HG03571 (cell line): ENCODE data around the gene C19orf38.

Experiments
- ATAC-seq: cut with Tn5 transposase; IDR thresholded peaks from one replicate; pipeline ENCODE4 v1.9.1; 2021; ENCODE audit not compliant: unreplicated experiment

Gene C19orf38

DNA sequence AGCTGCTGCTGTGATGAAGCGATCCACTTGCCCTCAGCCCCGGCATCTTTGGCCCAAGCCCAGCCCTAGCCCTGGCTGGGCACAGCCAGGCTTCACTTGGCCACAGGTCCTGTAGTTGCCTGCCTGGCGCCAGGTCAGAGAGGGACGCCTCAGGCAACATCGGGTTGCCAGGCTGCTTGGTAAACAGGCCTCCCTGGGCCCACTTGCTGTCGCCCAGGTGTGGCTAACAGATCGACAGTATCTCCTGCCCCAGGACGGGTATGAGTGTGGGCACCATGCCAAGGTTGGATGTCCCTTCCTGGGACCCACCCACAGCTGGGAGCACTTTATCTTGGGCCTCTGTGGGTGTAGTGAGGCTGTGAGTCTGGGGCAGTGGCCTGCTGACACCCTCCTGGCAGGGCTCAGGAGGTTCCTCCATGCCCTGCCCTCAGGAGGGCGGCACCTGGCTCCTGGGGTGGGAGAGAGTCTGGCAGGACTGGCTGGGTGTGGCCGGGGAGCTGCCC is 51.0 kb downstream of the C19orf38 start:
- no peak for ATAC-seq

DNA sequence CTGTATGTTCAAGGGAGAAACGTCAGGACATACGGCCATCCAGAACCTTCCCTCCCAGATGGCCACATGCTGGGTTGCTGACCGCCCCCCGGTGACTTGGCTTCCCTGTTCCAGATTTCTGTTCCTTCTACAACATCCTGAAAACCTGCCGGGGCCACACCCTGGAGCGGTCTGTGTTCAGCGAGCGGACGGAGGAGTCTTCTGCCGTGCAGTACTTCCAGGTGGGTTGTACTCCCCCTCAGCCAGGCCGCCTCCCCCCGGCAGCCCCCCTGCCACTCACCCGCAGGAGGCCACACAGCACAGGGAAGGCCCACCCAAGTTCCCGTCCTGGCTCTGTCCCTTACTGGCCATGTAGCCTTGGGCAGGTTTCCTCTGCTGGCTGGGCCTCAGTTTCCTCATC is 59.7 kb downstream of the C19orf38 start:
- ATAC-seq: no peak

DNA sequence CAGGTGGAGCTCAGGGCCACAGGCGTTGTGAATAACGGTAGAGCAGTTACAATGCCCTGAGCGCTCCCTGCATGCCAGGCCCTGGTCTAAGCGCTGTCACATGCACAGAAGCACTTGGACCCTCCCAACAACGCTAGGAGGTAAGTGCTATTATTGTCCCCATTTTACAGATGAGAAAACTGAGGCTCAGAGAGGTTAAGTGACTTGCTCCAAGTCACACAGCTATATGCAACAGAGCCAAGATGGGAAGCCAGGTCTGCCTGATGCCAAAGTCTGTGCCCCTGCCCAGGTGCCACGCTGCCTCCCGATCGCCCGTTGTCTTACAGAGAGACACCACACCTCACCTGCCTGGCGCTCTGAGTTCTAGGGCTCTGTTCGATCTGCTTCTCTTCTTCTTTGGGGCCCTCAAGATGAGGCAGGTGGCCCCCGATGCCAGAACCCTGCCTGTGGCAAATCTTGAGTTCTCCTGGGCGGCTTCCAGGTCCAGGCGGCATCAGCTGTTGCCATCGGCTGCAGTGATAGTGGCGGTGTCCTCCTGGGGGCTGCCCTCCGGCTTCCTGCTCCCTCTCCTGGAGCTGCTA is 60.3 kb downstream of the C19orf38 start:
- no peak for ATAC-seq

DNA sequence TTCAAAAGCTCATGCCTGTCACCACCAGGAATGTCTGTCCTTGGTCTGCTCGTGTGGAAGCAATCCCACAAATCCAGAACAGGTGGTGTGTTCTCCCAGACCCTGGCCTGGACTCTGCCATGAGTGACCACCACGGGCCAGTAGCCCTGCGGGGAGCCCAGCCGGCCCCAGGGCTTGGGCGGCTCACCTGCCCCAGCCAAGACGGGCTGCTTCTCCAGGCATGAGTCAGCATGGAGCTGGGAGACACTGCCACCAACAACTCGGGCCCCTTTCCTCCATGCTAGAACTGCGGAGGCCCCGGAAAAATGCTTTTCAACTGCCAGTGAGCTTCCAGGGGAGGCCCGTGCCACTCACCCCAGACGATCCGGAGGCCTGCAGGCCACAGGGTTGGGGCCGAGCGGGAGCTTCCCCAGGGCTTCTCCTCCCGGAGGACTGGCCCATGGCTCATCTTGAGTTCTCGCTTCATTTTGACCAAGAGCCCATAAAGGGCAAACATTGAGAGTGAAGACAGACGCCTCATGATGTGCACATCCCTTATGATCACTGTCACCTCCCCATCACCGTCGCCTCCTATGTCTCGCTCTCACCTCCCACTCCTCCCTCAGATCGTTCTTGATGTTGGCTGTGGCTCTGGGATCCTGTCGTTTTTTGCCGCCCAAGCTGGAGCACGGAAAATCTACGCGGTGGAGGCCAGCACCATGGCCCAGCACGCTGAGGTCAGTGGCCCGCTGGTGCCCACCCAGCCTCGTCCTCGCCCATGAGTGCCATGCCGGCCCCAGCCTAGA is 63.6 kb downstream of the C19orf38 start:
- ATAC-seq: no peak

DNA sequence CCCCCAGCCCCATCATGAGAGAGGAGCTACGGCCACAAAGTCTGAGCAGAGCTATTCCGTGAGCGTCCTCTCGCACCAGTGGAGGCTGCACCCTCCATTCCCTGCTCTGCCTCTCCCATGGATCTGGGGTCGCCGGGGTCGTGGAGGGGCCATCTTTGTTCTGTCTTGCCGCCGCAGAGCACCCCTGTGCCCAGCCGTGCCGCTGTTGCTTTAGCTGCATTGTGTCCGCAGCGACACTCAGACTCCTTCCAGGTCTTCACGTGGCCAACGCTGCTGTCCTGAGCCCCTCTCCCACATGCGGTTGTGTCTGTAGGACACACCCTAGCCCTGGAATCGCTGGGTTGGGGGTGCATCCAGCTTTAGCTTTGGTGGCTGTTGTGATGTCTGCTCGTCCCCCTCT is 64.4 kb downstream of the C19orf38 start:
- no peak for ATAC-seq

DNA sequence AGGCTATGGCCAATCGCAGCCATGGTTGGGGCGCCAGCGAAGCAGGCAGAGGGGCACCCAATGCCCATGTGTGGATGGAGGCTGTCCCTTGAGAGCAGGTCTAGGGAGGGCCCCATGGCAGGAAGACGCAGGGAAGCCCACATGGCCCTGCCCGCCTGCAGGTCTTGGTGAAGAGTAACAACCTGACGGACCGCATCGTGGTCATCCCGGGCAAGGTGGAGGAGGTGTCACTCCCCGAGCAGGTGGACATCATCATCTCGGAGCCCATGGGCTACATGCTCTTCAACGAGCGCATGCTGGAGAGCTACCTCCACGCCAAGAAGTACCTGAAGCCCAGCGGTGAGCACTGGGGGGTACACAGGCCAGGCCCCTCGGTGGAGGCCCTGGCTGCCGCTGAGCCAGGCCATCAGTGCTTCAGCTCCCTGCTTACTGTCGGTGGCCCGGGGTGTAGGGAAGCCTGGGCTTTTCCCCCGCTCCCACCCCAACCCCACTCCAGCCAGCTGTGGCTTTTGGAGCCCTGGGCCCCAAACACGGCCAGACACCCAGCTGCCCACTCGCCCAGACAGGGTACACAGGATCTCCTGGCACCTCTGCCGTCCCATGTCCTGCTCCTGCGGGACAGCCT is 65.6 kb downstream of the C19orf38 start:
- no peak for ATAC-seq

DNA sequence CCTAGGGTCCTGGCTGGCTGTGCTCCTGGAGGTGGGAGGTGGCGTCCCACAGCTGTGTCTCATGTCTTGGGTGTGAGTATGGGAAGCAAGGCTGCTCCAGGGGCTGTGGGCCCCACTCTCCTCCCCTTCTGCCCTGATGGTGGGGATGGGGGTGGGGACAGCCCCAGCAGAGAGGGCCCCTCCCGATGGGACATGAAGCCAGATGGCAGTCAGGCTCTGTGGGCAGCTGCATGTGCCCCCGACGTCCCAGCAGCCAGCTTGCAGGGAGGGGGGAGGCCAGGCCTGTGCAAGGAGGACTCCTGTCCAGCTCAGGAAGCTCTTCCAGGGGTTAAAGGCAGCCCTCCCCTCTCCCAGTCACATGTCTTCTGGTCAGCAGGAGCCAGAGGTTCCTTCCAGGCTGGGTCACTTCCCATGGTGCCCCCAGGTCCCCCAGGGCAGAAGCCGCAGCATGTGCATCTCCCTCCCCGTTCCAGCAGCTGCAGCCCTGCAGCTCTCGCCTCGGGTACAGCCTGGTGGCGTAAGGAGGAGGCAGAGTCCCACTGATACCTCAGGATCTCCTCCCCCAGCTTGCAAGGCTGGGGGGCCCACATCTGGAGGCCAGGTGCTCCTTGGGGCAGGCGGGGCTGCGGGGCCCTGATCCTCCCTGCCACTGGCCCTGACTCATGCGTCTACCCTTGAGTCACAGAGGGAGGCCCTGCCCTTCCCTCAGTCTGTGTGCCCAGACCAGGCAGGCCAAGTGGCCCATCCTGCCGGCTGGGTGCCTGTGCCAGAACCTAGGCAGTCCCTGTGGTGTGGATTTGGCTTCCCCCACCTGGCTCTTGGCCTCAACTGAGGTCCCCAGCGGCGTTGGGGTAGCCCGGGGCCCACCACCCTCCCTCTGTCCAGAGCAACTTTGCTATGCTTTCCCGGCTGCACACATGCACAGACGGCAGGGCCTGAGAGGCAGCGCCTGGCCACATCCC is 67.2 kb downstream of the C19orf38 start:
- ATAC-seq: no peak

DNA sequence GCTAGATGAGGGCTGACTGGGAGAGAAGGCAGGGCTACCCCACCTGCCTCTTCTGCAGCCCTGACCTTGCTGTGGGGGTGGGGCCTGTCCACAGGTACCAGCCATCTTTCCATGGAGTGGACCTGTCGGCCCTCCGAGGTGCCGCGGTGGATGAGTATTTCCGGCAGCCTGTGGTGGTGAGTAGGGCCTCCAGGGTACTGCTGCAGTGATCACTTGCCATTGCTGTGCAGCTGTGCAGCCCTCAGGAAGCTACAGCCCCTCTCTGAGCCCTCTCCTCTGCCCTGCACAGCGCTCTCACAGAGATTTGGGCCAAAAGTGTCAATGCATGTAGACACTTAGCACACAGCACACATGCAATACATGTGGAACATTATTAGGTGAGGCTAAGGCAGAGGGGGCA is 68.4 kb downstream of the C19orf38 start:
- ATAC-seq: no peak

DNA sequence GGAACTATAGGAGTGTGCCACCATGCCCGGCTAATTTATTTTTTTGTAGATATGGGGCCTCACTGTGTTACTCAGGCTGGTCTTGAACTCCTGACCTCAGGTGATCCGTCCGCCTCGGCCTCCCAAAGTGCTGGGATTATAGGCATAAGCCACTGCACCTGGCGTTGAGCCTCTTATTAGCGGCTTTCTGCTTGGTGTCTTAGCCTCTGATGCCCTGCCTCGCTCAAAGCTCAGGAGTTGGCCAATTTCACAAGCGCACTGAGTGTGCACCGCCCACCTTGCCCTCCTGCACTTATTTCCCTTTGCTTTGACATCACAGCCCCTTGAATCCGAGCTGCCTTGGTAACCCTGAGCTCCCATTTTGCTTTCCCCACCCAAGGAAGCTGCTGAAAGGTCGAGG is 70.1 kb downstream of the C19orf38 start:
- ATAC-seq: no peak
